GM19438 (cell line): Measurements from ENCODE around the gene CDKN2B-AS1.
"Not testable (repeated sequence)": the region's sequence is repeated elsewhere in the genome, so short reads cannot be mapped to it uniquely, and the experiment has no call there.

Experiments used
- ATAC-seq: cut with Tn5 transposase; IDR thresholded peaks from one replicate; pipeline ENCODE4 v1.9.1; 2021; ENCODE audit warnings: low read depth; ENCODE audit not compliant: unreplicated experiment

Gene CDKN2B-AS1

DNA sequence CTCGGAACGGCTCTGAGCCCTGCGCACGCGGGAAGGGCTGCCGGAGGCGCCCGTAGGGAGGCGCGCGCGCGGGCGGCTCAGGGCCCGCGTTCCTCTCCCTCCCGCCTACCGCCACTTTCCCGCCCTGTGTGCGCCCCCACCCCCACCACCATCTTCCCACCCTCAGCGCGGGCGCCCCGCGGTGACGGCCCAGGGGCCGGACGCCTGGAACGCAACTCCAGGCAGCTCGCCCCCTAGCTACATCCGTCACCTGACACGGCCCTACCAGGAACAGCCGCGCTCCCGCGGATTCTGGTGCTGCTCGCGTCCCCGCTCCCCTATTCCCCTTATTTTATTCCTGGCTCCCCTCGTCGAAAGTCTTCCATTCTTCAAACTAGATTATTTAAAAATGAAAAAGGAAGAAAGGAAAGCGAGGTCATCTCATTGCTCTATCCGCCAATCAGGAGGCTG, at the start of gene CDKN2B-AS1:
Gene CDKN2B-AS1 (plus strand): TSS at position 236 of the 450 bp plus-strand sequence.
- peak; percentile 46 for ATAC-seq

DNA sequence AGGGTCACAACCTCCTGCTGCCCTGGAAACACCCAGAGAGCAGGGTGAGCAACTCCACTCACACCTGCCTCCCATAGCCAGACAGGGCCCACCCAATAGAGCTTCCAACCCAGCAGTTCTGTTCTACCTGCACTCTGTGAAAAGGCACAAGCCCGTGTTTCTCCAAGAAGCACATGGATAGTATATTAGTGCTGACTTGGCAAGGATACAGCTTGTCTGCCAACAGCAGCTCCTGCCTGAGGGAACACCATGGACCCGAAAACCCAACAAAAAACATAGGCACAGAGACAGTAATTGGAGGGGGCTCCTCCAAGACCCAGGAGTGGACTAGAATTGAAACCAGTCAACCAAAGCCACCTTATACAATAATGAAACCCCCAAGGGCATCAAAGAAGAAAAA, 49.0 kb upstream of the CDKN2B-AS1 start:
- ATAC-seq: no peak

DNA sequence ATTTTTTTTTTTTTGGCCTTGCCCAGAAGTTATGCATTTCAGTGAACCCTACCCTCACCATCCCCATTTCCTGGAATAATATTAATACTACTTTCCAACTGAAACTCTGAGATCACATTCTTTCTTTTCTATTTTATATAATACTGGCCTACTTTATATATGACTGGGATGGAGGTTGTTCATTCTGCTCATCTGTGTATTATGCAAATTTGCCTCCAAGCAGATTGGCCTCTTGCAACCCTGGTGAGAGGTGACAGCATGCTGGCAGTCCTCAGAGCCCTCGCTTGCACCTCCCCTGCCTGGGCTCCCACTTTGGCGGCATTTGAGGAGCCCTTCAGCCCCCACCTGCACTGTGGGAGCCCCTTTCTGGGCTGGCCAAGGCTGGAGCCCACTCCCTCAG, 35.8 kb upstream of the CDKN2B-AS1 start:
- ATAC-seq: no peak

DNA sequence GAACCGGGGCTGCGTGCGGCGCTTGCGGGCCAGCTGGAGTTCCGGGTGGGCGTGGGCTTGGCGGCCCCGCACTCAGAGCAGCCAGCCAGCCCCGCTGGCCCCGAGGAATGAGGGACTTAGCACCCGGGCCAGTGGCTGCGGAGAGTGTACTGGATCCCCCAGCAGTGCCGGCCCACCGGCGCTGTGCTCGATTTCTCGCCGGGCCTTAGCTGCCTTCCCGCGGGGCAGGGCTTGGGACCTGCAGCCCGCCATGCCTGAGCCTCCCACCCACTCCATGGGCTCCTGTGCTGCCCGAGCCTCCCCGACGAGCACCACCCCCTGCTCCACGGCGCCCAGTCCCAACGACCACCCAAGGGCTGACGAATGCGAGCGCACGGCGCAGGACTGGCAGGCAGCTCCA, 35.3 kb upstream of the CDKN2B-AS1 start:
- not testable (repeated sequence) for ATAC-seq

DNA sequence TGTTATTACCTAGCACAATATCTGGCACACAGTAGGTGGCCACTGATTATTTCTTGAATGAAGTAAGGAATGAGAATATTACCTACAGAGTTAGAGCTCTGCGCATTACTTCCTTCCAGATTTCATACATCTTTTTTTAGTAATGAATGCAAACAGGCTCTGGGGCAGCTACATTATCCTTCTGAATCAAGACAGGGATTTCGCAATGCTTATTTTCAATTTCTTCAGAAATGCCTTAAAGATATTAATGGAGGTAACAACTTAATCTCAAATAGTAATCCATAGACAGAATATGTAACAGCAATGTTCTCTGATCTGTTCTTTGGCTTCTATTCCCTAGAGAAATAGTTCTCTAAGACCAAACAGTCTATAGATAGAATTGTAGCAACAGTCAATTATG, 33.0 kb upstream of the CDKN2B-AS1 start:
- ATAC-seq: no peak

DNA sequence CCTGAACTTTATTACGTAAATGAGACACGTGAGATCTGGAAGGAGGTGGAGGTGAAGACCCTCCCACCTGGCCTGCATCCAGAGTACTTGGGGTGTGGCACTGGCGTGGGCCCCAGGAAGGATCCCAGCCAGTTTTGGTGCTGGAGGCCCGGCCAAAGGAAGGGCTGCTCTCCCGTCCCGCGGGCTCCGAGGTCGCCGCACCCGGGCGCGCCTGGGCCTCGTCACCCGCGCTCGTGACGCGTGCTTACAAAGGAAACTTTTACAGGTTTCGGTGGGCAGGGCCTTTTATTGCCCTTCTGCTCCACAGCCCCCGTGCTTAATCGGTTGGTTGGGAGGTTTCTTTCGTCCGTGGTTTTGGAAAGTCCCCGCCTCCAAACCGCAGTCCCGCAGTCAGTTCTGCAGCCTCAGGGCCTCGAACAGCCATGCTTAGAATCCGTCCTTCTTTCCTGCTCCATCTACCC, 29.6 kb upstream of the CDKN2B-AS1 start:
- ATAC-seq: peak; percentile 57

DNA sequence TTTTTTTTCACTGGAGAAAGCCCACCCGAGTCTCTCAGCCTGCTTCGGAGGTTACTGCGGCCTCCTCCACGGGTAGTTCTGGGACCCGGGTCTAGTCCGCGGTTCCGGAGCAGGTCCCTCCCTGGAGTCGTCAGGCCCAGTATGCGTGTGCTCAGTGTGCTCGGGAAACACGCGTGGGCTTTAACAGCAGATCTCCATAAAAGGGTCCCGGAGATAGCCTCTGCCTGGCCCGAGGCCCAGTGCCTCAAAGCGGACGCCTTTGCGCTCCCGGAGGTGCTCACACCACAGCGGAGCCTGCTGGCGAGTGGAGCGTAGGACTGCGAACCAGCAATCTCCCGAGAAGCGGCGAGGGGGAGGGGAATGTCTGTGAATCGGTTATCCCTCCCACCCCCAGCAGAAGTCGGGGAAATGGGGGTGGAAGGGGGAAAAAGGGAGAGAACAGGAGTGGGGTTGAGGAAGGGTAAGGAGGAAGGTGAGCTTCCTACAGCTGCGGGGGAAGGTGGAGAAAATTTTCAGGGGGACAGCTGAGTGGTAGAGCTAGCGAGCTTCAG, 29.1 kb upstream of the CDKN2B-AS1 start:
- peak; percentile 86 for ATAC-seq

DNA sequence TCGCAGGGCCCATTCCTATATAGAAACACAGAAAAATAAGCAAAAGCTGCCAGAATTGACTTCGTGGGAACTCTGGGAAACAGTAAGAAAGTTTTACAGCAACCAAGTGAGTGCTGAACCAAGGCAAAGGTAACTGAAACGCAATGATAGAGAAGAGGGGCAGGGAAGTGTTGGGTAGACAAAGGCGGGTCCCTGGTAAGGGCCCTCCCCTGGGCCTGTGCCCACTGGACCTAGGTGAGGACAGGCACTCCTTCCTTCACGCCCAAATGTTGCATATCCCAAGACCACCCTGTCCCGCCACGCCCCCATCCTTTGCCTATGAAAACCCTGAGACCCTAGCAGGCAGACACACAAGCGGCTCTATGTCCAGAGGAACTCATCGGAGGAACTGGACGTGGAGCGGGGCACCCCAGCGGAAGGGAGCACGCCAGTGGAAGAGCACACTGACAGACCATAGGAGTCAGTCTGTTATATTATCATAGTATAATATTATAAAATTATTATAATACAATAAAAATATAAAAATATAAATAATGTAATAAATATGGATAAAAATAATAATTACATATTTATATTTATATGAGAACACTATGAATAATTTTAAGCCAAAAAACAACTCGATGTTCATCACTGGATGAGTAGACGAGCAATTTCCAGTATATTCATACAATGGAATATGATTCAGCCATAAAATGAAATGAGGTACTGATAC, 28.3 kb upstream of the CDKN2B-AS1 start:
- no peak for ATAC-seq

DNA sequence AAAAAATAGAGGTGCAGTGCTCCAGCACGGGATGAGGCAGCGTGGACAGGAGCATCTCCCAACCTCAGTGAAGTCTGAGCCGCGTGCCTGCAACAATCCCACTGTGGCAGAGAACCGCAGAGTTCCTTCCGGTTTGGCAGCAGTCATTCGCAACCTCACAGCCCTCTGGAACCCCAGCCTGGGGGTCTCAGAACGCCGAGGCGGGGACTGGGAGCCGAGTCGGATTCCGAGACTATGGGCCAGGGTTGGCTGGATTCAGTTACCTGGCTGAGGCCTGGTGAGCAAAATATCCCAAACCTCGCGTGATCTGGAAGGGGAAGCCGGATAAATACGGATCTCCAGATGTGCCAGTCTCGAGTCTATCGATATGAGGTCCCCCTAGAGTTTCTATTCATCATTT, 27.4 kb upstream of the CDKN2B-AS1 start:
- no peak for ATAC-seq

DNA sequence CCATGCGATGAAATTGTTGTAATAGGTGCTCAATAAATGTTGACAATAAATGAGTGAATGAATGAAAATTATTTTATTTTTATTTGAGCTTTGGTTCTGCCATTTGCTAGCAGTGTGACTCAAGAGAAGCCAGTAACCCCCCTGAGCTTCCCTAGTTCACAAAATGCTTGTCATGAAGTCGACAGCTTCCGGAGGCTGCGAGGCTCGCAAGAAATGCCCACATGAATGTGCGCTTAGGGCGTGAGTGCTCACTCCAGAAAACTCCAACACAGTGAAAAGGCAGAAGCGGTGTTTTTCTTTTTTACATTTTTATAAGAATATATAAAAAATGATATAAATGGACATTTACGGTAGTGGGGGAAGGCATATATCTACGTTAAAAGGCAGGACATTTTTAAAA, 26.9 kb upstream of the CDKN2B-AS1 start:
- ATAC-seq: no peak

DNA sequence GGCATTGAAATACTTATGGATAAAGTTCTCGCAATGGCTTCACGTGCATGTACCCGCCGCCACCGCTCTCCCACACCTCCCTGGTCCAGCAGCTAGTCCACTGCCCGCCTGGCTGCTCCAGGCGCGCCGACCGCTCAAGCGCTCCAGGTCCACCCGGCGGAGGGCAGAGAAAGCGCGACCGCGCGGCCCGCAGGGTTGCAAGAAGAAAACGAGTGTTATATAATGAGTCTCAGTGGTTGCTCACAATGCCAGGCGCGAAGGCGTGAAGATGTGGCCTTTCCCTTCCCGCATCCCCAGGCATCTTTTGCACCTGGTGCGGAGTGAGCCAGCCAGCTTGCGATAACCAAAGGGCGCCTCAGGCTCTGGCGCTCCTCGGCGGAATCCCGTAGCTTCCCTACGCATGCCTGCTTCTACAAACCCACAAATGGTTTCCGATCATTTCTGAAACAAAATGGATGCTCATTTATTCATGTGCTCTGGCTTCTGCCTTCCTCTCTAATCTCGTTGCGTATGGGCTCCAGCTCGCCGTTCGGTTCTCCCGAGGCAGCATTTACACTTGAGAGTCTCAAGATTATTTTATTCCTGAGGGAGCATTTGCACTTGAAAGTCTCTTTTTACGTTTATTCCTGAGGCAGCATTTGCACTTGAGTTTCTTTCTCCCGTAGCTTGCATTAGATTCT, 26.1 kb upstream of the CDKN2B-AS1 start:
- ATAC-seq: no peak

DNA sequence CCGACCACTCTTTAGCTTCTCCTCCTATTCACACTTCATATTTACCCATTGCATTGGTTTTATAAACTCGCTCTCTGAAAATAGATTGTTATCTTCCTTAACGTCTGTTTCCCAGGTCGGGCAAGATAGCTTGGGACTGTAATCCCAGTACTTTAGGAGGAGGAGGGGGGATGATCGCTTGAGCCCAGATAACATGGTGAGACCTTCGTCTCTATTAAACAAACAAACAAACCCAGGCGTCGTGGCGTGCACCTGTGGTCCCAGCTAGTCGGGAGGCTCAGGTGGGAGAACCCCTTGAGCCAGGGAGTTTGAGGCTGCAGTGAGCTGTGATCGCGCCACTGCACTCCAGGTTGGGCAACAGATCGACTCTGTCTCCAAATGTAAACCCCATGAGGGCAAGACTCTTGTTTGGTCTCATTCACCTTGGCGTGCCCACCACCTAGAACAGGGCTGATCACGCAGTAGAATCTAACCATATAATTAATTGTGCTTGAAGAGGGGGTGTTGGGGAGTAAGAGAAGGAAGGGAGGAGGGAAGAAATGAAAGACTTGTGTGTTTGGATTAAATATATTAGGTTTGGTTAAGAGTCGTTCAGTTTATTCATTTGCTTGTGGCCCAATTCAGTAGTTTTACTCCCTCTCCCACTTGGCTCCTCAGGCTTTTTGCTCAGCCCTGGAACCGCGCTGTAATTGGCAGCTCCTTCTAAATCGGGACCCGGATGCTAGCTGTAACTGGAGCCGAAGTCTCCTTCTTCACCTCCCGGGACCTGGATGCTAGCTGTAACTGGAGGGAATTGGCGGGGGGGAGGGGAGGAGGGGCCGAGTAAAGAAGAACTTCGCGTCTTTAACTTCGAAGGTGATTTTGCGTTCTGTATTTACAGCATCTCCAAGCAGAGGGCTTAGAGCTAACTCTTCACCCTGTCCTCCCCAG, 25.3 kb upstream of the CDKN2B-AS1 start:
- ATAC-seq: no peak

DNA sequence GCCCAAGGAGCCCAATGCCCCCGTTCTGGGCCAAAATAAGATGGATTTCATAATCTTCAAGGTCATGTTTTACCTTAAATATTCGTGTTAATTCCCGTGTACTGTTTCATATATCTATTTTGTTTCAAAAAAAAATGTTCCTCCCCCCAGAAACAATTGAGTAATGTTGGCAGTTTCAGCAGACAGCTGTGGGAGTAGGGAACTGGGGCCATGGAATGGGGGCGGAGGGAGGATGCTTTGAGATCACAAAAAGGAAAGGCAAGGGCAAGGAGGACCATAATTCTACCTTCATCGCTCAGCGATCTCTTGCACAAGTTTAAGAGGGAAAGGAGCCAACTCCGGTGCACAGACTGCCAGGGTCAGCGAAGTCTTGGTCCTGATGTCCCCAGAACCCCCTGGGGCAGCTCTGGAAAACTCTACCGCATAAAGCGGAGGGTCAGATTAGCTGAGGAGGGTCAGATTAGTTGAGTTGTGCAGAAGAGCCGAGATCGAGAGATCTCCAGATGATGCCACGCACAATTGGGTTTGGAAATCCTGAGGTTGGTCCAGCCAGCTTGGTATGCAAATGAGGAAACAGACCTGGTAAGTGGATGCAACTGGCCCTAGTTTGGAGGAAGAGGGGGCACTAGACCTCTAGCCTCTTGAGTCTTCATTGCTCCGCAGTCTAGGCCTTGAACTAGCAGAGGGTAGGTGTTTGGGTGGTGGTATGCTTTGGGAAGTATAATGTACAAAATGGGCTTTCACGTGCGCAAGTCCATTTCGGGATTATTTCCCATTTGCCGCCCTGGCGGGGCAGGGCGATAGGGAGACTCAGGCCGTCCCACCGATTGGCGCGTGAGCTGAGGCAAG, 24.4 kb upstream of the CDKN2B-AS1 start:
- no peak for ATAC-seq

DNA sequence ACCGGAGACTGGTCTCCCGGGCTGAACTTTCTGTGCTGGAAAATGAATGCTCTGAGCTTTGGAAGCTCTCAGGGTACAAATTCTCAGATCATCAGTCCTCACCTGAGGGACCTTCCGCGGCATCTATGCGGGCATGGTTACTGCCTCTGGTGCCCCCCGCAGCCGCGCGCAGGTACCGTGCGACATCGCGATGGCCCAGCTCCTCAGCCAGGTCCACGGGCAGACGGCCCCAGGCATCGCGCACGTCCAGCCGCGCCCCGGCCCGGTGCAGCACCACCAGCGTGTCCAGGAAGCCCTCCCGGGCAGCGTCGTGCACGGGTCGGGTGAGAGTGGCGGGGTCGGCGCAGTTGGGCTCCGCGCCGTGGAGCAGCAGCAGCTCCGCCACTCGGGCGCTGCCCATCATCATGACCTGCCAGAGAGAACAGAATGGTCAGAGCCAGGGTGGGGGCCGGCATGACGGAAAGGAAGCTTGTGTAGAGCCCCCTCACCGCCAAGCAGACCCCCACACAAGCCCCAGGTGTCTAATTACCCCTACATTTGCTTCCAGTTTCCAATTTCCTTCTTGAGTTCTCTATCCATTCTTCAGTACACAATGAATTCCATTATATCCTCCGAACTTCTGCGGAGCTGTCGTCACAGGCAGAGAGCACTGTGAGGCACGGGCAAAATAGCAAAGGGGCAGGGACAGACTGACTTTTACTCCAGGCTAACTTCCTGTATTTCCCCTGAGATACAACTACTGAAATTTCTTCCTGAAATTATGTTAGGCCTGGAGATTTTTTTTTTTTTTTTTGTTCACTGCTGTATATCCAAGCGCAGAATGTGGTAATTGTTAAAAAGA, 23.6 kb upstream of the CDKN2B-AS1 start:
- ATAC-seq: no peak

DNA sequence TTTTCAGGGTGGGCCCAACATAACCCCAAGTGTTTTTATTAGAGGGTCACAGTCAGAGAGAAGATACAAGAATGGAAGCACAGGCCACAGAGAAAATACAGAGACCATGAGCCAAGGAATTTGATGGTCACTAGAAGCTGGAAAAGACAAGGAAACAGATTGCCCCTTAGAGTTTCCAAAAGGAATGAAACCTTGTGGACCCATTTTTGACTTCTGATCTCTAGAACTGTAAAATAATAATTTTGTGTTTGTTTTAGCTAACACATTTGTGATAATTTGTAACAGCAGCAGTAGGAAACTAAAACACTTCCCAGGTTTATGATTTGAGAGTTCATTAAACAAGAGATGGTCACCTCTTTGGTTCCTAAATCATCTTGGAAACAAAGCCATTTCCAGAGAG, 22.2 kb upstream of the CDKN2B-AS1 start:
- no peak for ATAC-seq

DNA sequence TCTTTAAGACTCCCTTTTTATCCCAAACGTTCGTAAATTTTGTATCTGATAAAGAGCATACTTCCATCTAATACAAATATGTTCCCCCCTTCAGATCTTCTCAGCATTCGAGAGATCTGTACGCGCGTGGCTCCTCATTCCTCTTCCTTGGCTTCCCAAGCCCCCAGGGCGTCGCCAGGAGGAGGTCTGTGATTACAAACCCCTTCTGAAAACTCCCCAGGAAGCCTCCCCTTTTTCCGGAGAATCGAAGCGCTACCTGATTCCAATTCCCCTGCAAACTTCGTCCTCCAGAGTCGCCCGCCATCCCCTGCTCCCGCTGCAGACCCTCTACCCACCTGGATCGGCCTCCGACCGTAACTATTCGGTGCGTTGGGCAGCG, 20.3 kb upstream of the CDKN2B-AS1 start:
- no peak for ATAC-seq

DNA sequence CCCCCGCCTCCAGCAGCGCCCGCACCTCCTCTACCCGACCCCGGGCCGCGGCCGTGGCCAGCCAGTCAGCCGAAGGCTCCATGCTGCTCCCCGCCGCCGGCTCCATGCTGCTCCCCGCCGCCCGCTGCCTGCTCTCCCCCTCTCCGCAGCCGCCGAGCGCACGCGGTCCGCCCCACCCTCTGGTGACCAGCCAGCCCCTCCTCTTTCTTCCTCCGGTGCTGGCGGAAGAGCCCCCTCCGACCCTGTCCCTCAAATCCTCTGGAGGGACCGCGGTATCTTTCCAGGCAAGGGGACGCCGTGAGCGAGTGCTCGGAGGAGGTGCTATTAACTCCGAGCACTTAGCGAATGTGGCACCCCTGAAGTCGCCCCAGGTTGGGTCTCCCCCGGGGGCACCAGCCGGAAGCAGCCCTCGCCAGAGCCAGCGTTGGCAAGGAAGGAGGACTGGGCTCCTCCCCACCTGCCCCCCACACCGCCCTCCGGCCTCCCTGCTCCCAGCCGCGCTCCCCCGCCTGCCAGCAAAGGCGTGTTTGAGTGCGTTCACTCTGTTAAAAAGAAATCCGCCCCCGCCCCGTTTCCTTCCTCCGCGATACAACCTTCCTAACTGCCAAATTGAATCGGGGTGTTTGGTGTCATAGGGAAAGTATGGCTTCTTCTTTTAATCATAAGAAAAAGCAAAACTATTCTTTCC, 19.7 kb upstream of the CDKN2B-AS1 start:
- ATAC-seq: peak; percentile 65

DNA sequence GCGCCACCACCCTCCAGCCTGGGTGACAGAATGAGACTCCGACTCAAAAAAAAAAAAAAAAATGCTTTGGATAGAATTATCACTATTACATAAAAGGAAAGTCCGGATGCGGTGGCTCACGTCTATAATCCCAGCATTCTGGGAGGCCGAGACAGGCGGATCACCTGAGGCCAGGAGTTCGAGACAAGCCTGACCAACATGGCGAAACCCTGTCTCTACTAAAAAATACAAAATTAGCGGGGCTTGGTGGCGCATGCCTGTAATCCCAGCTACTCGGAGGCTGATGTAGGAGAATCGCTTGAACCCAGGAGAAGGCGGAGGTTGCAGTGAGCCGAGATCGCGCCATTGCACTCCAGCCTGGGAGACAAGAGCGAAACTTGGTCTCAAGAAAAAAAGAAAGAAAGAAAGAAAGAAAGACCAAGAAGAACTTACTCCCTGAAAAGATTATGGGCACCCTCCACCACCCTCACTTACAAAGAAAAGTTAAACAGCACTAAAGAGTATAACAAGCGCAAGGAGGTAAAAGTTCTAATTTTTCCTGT, 18.2 kb upstream of the CDKN2B-AS1 start:
- ATAC-seq: no peak
